ENCODE results near the gene C22orf42. TPM values are rescaled to one million over a fixed set of nuclear protein-coding genes. Genes with fewer than 3 reads are reported as not detected.

Gene C22orf42
- total RNA-seq, 2 experiments from 2014 or later, result not detected

DNA sequence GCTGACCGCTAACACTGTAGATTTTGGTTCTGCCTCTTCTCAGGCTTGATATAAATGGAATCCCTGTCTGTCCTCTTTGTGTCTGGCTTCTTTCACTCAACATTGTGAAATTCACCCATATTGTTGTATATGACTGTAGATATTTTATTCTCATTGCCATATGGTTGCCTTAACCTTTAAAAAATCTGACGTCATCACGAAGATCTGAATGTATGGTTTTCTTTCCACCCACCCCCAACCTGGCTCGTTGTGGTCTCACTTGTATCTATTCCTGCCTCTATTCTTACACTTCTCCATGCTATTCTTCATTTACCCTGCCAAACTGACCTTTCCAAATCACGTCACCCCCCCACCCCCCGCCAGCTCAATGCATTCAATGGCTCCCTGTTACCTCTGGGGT lies 21.9 kb upstream of the C22orf42 start:
- H3K4me3 Mint-ChIP-seq, result no peak overlapping the region
- H3K27me3 ChIP-seq (ENCODE audit: control insufficient read depth in 1 of 2, insufficient read depth in 2 of 2, low read length in 2 of 2), result peaks cover 16 to 22% of the 10 kb centered on the region in 2 experiments
- H3K27me3 Mint-ChIP-seq, result peaks cover 33% of the 10 kb centered on the region

DNA sequence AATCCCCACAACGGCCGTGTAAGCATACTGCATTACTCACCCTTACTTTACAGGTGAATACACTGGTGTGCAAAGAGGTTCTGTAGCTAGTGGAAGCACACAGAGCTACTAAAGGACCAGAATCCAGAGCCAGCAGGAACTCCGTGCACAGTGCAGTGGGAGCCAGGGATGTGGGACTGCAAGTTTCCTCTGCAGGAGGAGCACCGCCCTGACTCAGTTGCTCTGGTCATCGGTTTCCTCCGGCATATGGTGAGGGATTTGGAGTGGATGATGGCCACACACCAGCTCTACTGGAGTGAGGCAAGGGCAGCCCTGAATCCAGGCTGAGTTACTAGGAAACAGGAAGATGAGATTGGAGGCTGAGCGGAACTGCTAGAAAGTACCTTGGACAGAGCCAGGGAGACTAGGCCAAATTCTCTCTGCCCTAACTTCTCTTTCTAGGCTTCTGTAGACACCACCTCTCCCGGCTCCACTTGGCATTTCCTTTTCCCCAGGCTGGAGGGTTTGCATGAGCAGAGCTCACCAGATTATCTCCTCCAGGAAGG lies 18.2 kb upstream of the C22orf42 start:
- no peaks in the 10 kb centered on the region for H3K4me1 Mint-ChIP-seq (ENCODE audit: low read depth)
- POLR2A ChIA-PET, result no interaction called here

More for the DNA sequence above, 21.9 kb upstream of the C22orf42 start:
- no peaks in the 10 kb centered on the region for H3K4me1 Mint-ChIP-seq (ENCODE audit: low read depth)
- Histone ChIP-seq H3K27ac (ENCODE audit: low read depth in 1 of 2, low read length in 2 of 2) (no peak overlapping the region), H3K36me3 (ENCODE audit: insufficient read depth, low read length) (no peaks in the 10 kb centered on the region), H3K4me3 (ENCODE audit: low read length) (no peak overlapping the region), H3K9me3 (ENCODE audit: control insufficient read depth in 1 of 2, insufficient read depth in 1 of 2, low read length in 2 of 2) (no peaks in the 10 kb centered on the region), H3K4me1 (ENCODE audit: insufficient read depth, low read length) (peaks cover 5% of the 10 kb centered on the region)
- no peaks in the 10 kb centered on the region for H3K9me3 Mint-ChIP-seq
- H3K27ac Mint-ChIP-seq, result no peak overlapping the region
- DNase-seq, result no peak
- ChIA-PET CTCF (no interaction called here), POLR2A (no interaction called here)
- intact Hi-C loops (cut with DNase I, micrococcal nuclease), result no loop called here
- no peak for ATAC-seq (ENCODE audit: poor library complexity)
- H3K36me3 Mint-ChIP-seq (ENCODE audit: low read depth), result no peaks in the 10 kb centered on the region
- TF ChIP-seq, protein P1, sequence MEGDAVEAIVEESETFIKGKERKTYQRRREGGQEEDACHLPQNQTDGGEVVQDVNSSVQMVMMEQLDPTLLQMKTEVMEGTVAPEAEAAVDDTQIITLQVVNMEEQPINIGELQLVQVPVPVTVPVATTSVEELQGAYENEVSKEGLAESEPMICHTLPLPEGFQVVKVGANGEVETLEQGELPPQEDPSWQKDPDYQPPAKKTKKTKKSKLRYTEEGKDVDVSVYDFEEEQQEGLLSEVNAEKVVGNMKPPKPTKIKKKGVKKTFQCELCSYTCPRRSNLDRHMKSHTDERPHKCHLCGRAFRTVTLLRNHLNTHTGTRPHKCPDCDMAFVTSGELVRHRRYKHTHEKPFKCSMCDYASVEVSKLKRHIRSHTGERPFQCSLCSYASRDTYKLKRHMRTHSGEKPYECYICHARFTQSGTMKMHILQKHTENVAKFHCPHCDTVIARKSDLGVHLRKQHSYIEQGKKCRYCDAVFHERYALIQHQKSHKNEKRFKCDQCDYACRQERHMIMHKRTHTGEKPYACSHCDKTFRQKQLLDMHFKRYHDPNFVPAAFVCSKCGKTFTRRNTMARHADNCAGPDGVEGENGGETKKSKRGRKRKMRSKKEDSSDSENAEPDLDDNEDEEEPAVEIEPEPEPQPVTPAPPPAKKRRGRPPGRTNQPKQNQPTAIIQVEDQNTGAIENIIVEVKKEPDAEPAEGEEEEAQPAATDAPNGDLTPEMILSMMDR (IDR thresholded peaks at IDR 0.05), result no peak

DNA sequence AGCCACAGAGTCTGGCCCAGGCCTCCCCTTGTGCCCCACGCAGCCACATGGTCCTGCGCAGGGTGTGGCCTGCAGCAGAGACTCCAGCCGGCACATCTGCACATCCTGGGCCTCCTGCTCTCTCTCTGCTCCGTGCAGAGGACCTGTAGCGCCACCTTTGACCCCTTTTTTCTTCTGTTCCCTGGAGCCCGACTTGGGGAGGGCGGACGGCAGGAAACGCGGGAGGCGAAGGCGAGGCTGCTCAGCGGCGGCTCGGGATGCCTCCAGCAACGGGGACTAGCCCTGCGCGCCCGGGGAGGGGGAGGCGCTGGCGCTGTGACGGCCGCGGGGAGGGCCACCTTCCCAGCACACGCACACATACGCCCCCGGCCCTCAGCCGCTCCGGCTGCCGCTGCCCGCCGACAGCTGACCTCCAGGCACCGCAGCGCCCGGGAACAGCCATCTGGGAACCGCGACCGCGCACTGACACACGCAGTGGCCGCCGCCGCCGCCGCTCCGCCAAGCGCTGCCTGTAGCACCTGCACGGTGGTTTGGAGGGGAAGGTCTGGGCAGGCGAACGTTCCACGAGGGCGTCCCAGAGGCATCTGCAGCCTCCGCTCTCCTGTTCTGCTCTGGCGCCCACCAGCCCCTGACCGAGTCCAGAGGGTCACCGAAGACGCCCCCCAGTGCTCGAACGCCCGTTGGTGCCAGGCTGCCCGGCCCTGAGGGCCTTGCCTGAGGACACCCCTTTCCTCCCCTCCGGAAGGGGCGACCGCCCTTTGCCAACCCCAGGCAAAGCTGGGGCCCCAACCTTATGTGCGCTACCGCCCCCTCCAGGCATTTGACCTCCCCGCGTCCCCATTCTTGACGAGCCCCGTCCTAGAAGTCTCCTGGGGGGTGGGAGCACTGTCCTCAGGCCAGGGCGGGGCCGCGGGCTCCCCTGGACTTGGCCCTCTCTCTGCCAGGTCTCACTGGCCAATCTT lies 16.9 kb upstream of the C22orf42 start:
- H3K4me1 ChIP-seq (ENCODE audit: insufficient read depth, low read length), result peaks cover 9% of the 10 kb centered on the region
- POLR2A ChIA-PET, result no interaction called here
- H3K9me3 ChIP-seq (ENCODE audit: control insufficient read depth in 1 of 2, insufficient read depth in 1 of 2, low read length in 2 of 2), result no peaks in the 10 kb centered on the region
- peak in 2 of 14 experiments; percentile 10 to 31 for DNase-seq
- H3K4me3 Mint-ChIP-seq, result no peak overlapping the region
- H3K4me3 ChIP-seq (ENCODE audit: low read length), result peak overlapping the region; percentile 33
- ATAC-seq (ENCODE audit: poor library complexity), result no peak
- no peaks in the 10 kb centered on the region for H3K4me1 Mint-ChIP-seq (ENCODE audit: low read depth)
- CTCF ChIA-PET, result no interaction called here
- H3K27ac ChIP-seq (ENCODE audit: low read depth in 1 of 2, low read length in 2 of 2), result no peak overlapping the region
- H3K27me3 ChIP-seq (ENCODE audit: control insufficient read depth in 1 of 2, insufficient read depth in 2 of 2, low read length in 2 of 2), result peaks cover 22 to 24% of the 10 kb centered on the region in 2 experiments
- H3K27me3 Mint-ChIP-seq, result peaks cover 41% of the 10 kb centered on the region
- H3K36me3 Mint-ChIP-seq (ENCODE audit: low read depth), result no peaks in the 10 kb centered on the region
- TF ChIP-seq, protein P1 (IDR thresholded peaks at IDR 0.05), result no peak
- H3K36me3 ChIP-seq (ENCODE audit: insufficient read depth, low read length), result no peaks in the 10 kb centered on the region
- intact Hi-C loops (cut with DNase I, micrococcal nuclease), result loop anchor here in 1 of 2 experiments (5.0 kb wide), 1 partner anchor 74 kb away; no protein-coding TSS in a partner anchor
- H3K9me3 Mint-ChIP-seq, result no peaks in the 10 kb centered on the region
- no peak overlapping the region for H3K27ac Mint-ChIP-seq

More for the DNA sequence above, 18.2 kb upstream of the C22orf42 start:
- no peak for DNase-seq
- Histone ChIP-seq H3K4me3 (ENCODE audit: low read length) (no peak overlapping the region), H3K27me3 (ENCODE audit: control insufficient read depth in 1 of 2, insufficient read depth in 2 of 2, low read length in 2 of 2) (peaks cover 22 to 24% of the 10 kb centered on the region in 2 experiments), H3K36me3 (ENCODE audit: insufficient read depth, low read length) (no peaks in the 10 kb centered on the region), H3K27ac (ENCODE audit: low read depth in 1 of 2, low read length in 2 of 2) (no peak overlapping the region), H3K9me3 (ENCODE audit: control insufficient read depth in 1 of 2, insufficient read depth in 1 of 2, low read length in 2 of 2) (no peaks in the 10 kb centered on the region), H3K4me1 (ENCODE audit: insufficient read depth, low read length) (peaks cover 9% of the 10 kb centered on the region)
- Mint-ChIP-seq H3K27ac (no peak overlapping the region), H3K9me3 (no peaks in the 10 kb centered on the region), H3K36me3 (ENCODE audit: low read depth) (no peaks in the 10 kb centered on the region), H3K27me3 (peaks cover 41% of the 10 kb centered on the region), H3K4me3 (no peak overlapping the region)
- TF ChIP-seq, protein P1 (IDR thresholded peaks at IDR 0.05), result no peak
- CTCF ChIA-PET, result no interaction called here
- no peak for ATAC-seq (ENCODE audit: poor library complexity)
- intact Hi-C loops (cut with DNase I, micrococcal nuclease), result loop anchor here in 1 of 2 experiments (5.0 kb wide), 1 partner anchor 75 kb away; no protein-coding TSS in a partner anchor

Data from CD4-positive, alpha-beta T cell (primary cell).